ENCODE results near the gene QRFP. TPM values are rescaled to one million over a fixed set of nuclear protein-coding genes. Genes with fewer than 3 reads are reported as not detected.

Gene QRFP
- polyA plus RNA-seq, 1 donor (not counting 4 experiments of a cell fraction or from before 2014, with no cell fraction given): not detected

GRCh38 chr9:130908146-130908877, 11.7 kb upstream of the QRFP start:
- Histone ChIP-seq H3K27me3 (ENCODE audit: control insufficient read depth, extremely low read depth, insufficient read depth, low read length) (peaks cover 9% of the 10 kb centered on the region), H3K9me3 (ENCODE audit: control insufficient read depth, low read depth, low read length) (no peaks in the 10 kb centered on the region), H3K4me2 (ENCODE audit: control insufficient read depth, extremely low read depth, insufficient read depth, low read depth, low read length) (peak overlapping the region; percentile 22), H3K4me1 (ENCODE audit: control insufficient read depth, extremely low read depth, insufficient read depth, low read length) (peaks cover 12% of the 10 kb centered on the region), H4K20me1 (ENCODE audit: control insufficient read depth, extremely low read depth, insufficient read depth, low read length) (no peaks in the 10 kb centered on the region), H2AFZ (ENCODE audit: control insufficient read depth, low read length) (peak overlapping the region; percentile 3), H3K9ac (ENCODE audit: control insufficient read depth, extremely low read depth, insufficient read depth, low read length) (no peak overlapping the region), H3K27ac (ENCODE audit: control insufficient read depth, insufficient read depth, low read length) (no peak overlapping the region), H3K36me3 (ENCODE audit: control insufficient read depth in 2 of 2, extremely low read depth in 1 of 2, insufficient read depth in 2 of 2, low read length in 2 of 2) (no peaks in the 10 kb centered on the region), H3K79me2 (ENCODE audit: control insufficient read depth, insufficient read depth, low read length) (no peaks in the 10 kb centered on the region), H3K4me3 (ENCODE audit: control insufficient read depth in 2 of 3, extremely low read depth in 1 of 3, insufficient read depth in 2 of 3, low read depth in 1 of 3, low read length in 3 of 3) (no peak overlapping the region), H3K9me1 (ENCODE audit: control insufficient read depth, extremely low read depth, insufficient read depth, low read length) (no peaks in the 10 kb centered on the region)
- DNase-seq (ENCODE audit: low read depth, low spot score): no peak
- TF ChIP-seq CTCF (optimal IDR thresholded peaks at IDR 0.05 in 1 of 3, IDR thresholded peaks at IDR 0.05 in 1 of 3, conservative IDR thresholded peaks at IDR 0.05 in 1 of 3; ENCODE audit: extremely low read depth in 1 of 3, insufficient read depth in 2 of 3, low read length in 3 of 3) (peak in 1 of 3 experiments; percentile 14), EZH2 (IDR thresholded peaks at IDR 0.05; ENCODE audit: low read length) (no peak)
- dilution Hi-C loops (cut with MboI; ENCODE audit: extremely low pct_ligation_motif_present, low sequenced_read_pairs): no loop called here
- peak; percentile 65 for FAIRE-seq

- H3K36me3 ChIP-seq (ENCODE audit: control insufficient read depth in 2 of 2, extremely low read depth in 1 of 2, insufficient read depth in 2 of 2, low read length in 2 of 2): no peaks in the 10 kb centered on the region
- no peak overlapping the region for H3K4me3 ChIP-seq (ENCODE audit: control insufficient read depth in 2 of 3, extremely low read depth in 1 of 3, insufficient read depth in 2 of 3, low read depth in 1 of 3, low read length in 3 of 3)
- no peak overlapping the region for H3K27ac ChIP-seq (ENCODE audit: control insufficient read depth, insufficient read depth, low read length)
- H3K4me1 ChIP-seq (ENCODE audit: control insufficient read depth, extremely low read depth, insufficient read depth, low read length): peaks cover 8% of the 10 kb centered on the region
- no peak overlapping the region for H2AFZ ChIP-seq (ENCODE audit: control insufficient read depth, low read length)
- H3K9ac ChIP-seq (ENCODE audit: control insufficient read depth, extremely low read depth, insufficient read depth, low read length): no peak overlapping the region
- no peaks in the 10 kb centered on the region for H3K79me2 ChIP-seq (ENCODE audit: control insufficient read depth, insufficient read depth, low read length)
- H3K9me1 ChIP-seq (ENCODE audit: control insufficient read depth, extremely low read depth, insufficient read depth, low read length): no peaks in the 10 kb centered on the region
- no peak overlapping the region for H3K4me2 ChIP-seq (ENCODE audit: control insufficient read depth, extremely low read depth, insufficient read depth, low read depth, low read length)
- H3K9me3 ChIP-seq (ENCODE audit: control insufficient read depth, low read depth, low read length): no peaks in the 10 kb centered on the region
- TF ChIP-seq EZH2 (IDR thresholded peaks at IDR 0.05; ENCODE audit: low read length): no peak
- TF ChIP-seq CTCF (optimal IDR thresholded peaks at IDR 0.05 in 1 of 3, IDR thresholded peaks at IDR 0.05 in 1 of 3, conservative IDR thresholded peaks at IDR 0.05 in 1 of 3; ENCODE audit: extremely low read depth in 1 of 3, insufficient read depth in 2 of 3, low read length in 3 of 3): no peak
- dilution Hi-C loops (cut with MboI; ENCODE audit: extremely low pct_ligation_motif_present, low sequenced_read_pairs): no loop called here
- FAIRE-seq: no peak
- DNase-seq (ENCODE audit: low read depth, low spot score): no peak
- H4K20me1 ChIP-seq (ENCODE audit: control insufficient read depth, extremely low read depth, insufficient read depth, low read length): no peaks in the 10 kb centered on the region
- peaks cover 22% of the 10 kb centered on the region for H3K27me3 ChIP-seq (ENCODE audit: control insufficient read depth, extremely low read depth, insufficient read depth, low read length)
Observed at GRCh38 chr9:130906735-130907416, 10.3 kb upstream of the QRFP start.
